Ovary (tissue), 9 donors: ENCODE measurements around the gene ATP6V1G2. TPM values are rescaled to one million over a fixed set of nuclear protein-coding genes. Genes with fewer than 3 reads are reported as not detected.

Experiments
- DNase-seq, 5 donors: peaks; one replicate each; pipeline ENCODE4 v3.0.0-alpha.2; 2019 to 2020
- H3K27ac ChIP-seq, 2 donors: fragments of 200-600 bp; one replicate each; pipeline versions ENCODE4 v1.5.1 to v1.8.0; 2019 to 2022
- H3K27me3 ChIP-seq: fragments of 200-600 bp; one replicate; pipeline ENCODE4 v1.8.0; 2022
- H3K36me3 ChIP-seq: fragments of 200-600 bp; sonication (generic); one replicate; pipeline ENCODE4 v1.5.1; 2019
- H3K4me1 ChIP-seq: one replicate; pipeline ENCODE4 v1.8.1; 2013; ENCODE audit warnings: mild to moderate bottlenecking, moderate library complexity; ENCODE audit not compliant: insufficient read depth
- H3K4me3 ChIP-seq: fragments of 200-600 bp; sonication (generic); one replicate; pipeline ENCODE4 v1.5.1; 2017
- H3K9me3 ChIP-seq, 2 donors: fragments of 200-600 bp in 1 of 2; sonication (generic) in 1 of 2; one replicate each; pipeline versions ENCODE4 v1.5.1 to v1.8.1; 2013 to 2019; ENCODE audit warnings: mild to moderate bottlenecking in 1 of 2, moderate library complexity in 1 of 2
- EP300 ChIP-seq: sonication (generic); formaldehyde crosslinking; IDR thresholded peaks from one replicate; pipeline ENCODE4 v1.6.1; 2017; ENCODE audit warnings: antibody characterized with exemption
- POLR2A ChIP-seq: fragments of 450-650 bp; IDR thresholded peaks from one replicate; pipeline ENCODE4 v1.6.1; 2017; ENCODE audit warnings: antibody characterized with exemption, mild to moderate bottlenecking, moderate library complexity
- WGBS, 3 donors: extraction: QIAGEN DNeasy Blood & Tissue Kit in 1 of 3; methylation state at CpG; one replicate each; pipeline versions ENCODE4 v1.1.5 to v1.1.7; 2013 to 2017; 5-methylcytosine and 5-hydroxymethylcytosine counted together
- intact Hi-C, 4 donors: fragments of 100-400 bp; cut with DNase I; formaldehyde crosslinking; loops; one replicate each; pipeline versions ENCODE4 v1.11.0 to v1.15.1; 2022 to 2023
- polyA plus RNA-seq, 2 donors: library from polyadenylated mRNA; stranded (reverse); fragments of 200-250 nt in 1 of 2; fragments of 350-450 nt in 1 of 2; fragmentation: Illumina TruSeq in 1 of 2; extraction: RNeasy Lipid Tissue Mini Kit (QIAGEN cat#74804) in 1 of 2; gene quantifications; one replicate each; pipeline ENCODE4 v1.2.3, GENCODE V29; 2013 to 2014
- total RNA-seq, 7 donors: library from RNA; depleted of rRNA in 2 of 7; stranded (reverse); fragments of >200 nt in 2 of 7; fragmentation: NEBNext Ultra II Directional in 3 of 7; extraction: Animal tissue kit (Norgen Biotek cat#: 25700) in 3 of 7; gene quantifications; one replicate each; pipeline versions ENCODE4 v1.1.0 to v1.2.4, GENCODE V29; 2016 to 2023
- TF ChIP-seq, protein P1 (sequence below), 3 donors: fragments of 450-650 bp in 2 of 3; fragments of 200-600 bp in 1 of 3; IDR thresholded peaks; one replicate each; pipeline versions ENCODE4 v1.5.1 to v1.8.0; 2016 to 2022; ENCODE audit warnings: antibody characterized with exemption in 3 of 3, mild to moderate bottlenecking in 1 of 3
- donor health status: DM: no; HTN: no; CAD: no; lungs with moderate emphysema.
- donor health status: DM: no; HTN: no; CAD: no.
- donor health status: Bipolar disorder and iron deficiency.
- donor health status: DM: yes; HTN: yes; CAD: no.
- donor health status: DM: no; HTN: no; CAD: no.
- donor health status: DM: yes; HTN: yes; CAD: no.

ATP6V1G2 gene
- total and polyA plus RNA-seq, 9 donors, result 0.93 to 9.3 (median 2.5) TPM

DNA sequence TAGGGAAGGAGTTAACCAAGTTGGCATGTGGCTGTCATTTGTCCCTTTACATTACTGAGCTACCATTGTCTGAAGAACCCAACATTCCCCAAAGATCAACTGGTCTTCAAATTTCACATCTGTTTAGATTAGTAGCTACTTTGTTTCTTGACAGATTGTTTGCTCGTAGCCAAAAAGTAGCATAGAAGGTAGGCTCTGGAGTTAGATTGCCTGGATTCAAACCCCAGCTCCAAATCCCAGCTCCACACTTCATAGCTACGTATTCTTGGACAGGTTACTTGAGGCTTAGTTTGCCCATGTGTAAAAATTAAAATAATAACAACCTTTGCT lies 2.1 kb upstream of the ATP6V1G2 start:
- peaks cover 6% of the 10 kb centered on the region for H3K4me1 ChIP-seq
- no peak for DNase-seq
- H3K36me3 ChIP-seq, result no peaks in the 10 kb centered on the region
- H3K9me3 ChIP-seq, result no peaks in the 10 kb centered on the region
- H3K4me3 ChIP-seq, result no peak overlapping the region
- intact Hi-C loops, result loop anchor here in 3 of 4 donors (5.0 to 10.0 kb wide), 5 partner anchors 34 to 286 kb away; partner anchors contain the start of genes AIF1 (in 1 of the 3) and LTB (in 1 of the 3)
- peak overlapping the region; percentile 18 to 69 for H3K27ac ChIP-seq
- no peaks in the 10 kb centered on the region for H3K27me3 ChIP-seq
- TF ChIP-seq EP300 (no peak), POLR2A (no peak)
- 91 to 95% (median 94%) methylated on average over 2 of the region's 2 CpGs for WGBS, 3 donors

- peaks cover 6% of the 10 kb centered on the region for H3K4me1 ChIP-seq
- peak overlapping the region; percentile 18 to 69 for H3K27ac ChIP-seq
- H3K9me3 ChIP-seq, result no peaks in the 10 kb centered on the region
- TF ChIP-seq, protein P1, sequence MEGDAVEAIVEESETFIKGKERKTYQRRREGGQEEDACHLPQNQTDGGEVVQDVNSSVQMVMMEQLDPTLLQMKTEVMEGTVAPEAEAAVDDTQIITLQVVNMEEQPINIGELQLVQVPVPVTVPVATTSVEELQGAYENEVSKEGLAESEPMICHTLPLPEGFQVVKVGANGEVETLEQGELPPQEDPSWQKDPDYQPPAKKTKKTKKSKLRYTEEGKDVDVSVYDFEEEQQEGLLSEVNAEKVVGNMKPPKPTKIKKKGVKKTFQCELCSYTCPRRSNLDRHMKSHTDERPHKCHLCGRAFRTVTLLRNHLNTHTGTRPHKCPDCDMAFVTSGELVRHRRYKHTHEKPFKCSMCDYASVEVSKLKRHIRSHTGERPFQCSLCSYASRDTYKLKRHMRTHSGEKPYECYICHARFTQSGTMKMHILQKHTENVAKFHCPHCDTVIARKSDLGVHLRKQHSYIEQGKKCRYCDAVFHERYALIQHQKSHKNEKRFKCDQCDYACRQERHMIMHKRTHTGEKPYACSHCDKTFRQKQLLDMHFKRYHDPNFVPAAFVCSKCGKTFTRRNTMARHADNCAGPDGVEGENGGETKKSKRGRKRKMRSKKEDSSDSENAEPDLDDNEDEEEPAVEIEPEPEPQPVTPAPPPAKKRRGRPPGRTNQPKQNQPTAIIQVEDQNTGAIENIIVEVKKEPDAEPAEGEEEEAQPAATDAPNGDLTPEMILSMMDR (IDR thresholded peaks at IDR 0.05), result no peak
- TF ChIP-seq EP300, result no peak
- no peak for TF ChIP-seq POLR2A
- peak overlapping the region; percentile 42 for H3K4me3 ChIP-seq
- intact Hi-C loops, result loop anchor here in 3 of 4 donors (5.0 to 10.0 kb wide), 5 partner anchors 34 to 287 kb away; partner anchors contain the start of genes AIF1 (in 1 of the 3) and LTB (in 1 of the 3)
- WGBS, 3 donors, result 60 to 75% (median 61%) methylated on average over 24 of the region's 24 CpGs
- DNase-seq, result peak; percentile 25 to 66 (median 60)
- no peaks in the 10 kb centered on the region for H3K27me3 ChIP-seq
- no peaks in the 10 kb centered on the region for H3K36me3 ChIP-seq
Observed at GRCh38 chr6:31547727-31548543, 1.5 kb upstream of the ATP6V1G2 start.

GRCh38 chr6:31546958-31547726 lies 734 bp upstream of the ATP6V1G2 start, which contains the start of gene NFKBIL1:
TSS of gene NFKBIL1 (plus strand) at chr6:31547608. CDS start at chr6:31547695, 87 bp downstream.
- Histone ChIP-seq H3K27me3 (no peaks in the 10 kb centered on the region), H3K9me3 (no peaks in the 10 kb centered on the region), H3K4me1 (peaks cover 6% of the 10 kb centered on the region), H3K36me3 (no peaks in the 10 kb centered on the region), H3K27ac (peak within 1 kb of the TSS; percentile 18 to 69), H3K4me3 (peak within 1 kb of the TSS; percentile 42)
- intact Hi-C loops, result loop anchor here (1.0 to 10.0 kb wide), 6 partner anchors 35 to 288 kb away; partner anchors contain the start of genes AIF1 (in 1 of the 4) and LTB (in 1 of the 4)
- TF ChIP-seq EP300 (no peak), POLR2A (peak; percentile 63)
- TF ChIP-seq, protein P1 (IDR thresholded peaks at IDR 0.05), result no peak
- 1% methylated on average over 25 of the region's 25 CpGs for WGBS, 3 donors
- peak; percentile 94 to 97 (median 94) for DNase-seq

DNA sequence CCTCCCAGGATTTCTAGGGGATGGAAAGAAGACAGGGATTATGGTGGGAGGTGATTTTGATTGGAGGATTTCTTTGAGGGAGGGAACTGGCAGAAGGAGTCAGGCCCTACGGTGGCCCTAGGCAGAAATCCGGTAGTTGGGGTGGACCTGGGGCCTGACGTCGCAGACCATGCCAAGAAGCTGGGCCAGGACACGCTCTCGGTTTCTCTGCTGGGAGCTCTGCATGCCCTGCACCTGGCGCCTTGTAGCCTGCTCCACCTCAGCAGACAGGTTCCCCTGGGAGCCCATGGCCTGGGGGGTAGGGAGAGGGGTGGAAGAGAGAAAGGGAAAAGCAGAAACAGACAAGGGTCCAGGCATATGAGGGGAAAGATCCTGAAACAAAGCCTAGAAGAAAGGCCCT lies 1.1 kb downstream of the ATP6V1G2 start:
- intact Hi-C loops, result loop anchor here in 3 of 4 donors (5.0 to 10.0 kb wide), 5 partner anchors 37 to 290 kb away; partner anchors contain the start of genes AIF1 (in 1 of the 3) and LTB (in 1 of the 3)
- Histone ChIP-seq H3K4me1 (peaks cover 6% of the 10 kb centered on the region), H3K36me3 (no peaks in the 10 kb centered on the region), H3K4me3 (no peak overlapping the region), H3K27me3 (no peaks in the 10 kb centered on the region), H3K9me3 (no peaks in the 10 kb centered on the region), H3K27ac (no peak overlapping the region)
- 75 to 78% (median 78%) methylated on average over 7 of the region's 7 CpGs for WGBS, 3 donors
- no peak for DNase-seq
- TF ChIP-seq POLR2A (no peak), EP300 (no peak)
- TF ChIP-seq, protein P1 (IDR thresholded peaks at IDR 0.05), result no peak
